PFSK-1 (cell line): Measurements from ENCODE around the gene HDAC4.

Experiments used
- FOXP2 ChIP-seq: optimal IDR thresholded peaks from 2 replicates; pipeline ENCODE3; 2011; ENCODE audit warnings: borderline replicate concordance, control low read depth, inconsistent platforms; ENCODE audit not compliant: insufficient read depth; ENCODE audit errors: extremely low read length, extremely low read depth
- POLR2AphosphoS5 ChIP-seq: IDR thresholded peaks from 2 replicates; pipeline ENCODE4 v1.6.1; 2012; ENCODE audit warnings: low read depth, mild to moderate bottlenecking, control low read depth, low read length, moderate library complexity
- SIN3A ChIP-seq: IDR thresholded peaks from 2 replicates; pipeline ENCODE4 v1.6.1; 2012; ENCODE audit warnings: mild to moderate bottlenecking, low read length, moderate library complexity, borderline replicate concordance; ENCODE audit not compliant: insufficient read depth
- TAF1 ChIP-seq: IDR thresholded peaks from 2 replicates; pipeline ENCODE4 v1.6.1; 2012; ENCODE audit warnings: low read length, control low read depth, borderline replicate concordance; ENCODE audit not compliant: insufficient read depth
- TF ChIP-seq, protein P1 (sequence below), 2 experiments: IDR thresholded peaks; 2 replicates each; pipeline versions ENCODE4 v1.6.1 to v1.8.0; 2011 to 2012; ENCODE audit warnings: low read depth in 2 of 2, low read length in 2 of 2, control low read depth in 1 of 2, inconsistent platforms in 1 of 2, mild to moderate bottlenecking in 1 of 2, moderate library complexity in 1 of 2; ENCODE audit not compliant: insufficient read depth in 1 of 2

HDAC4 gene

GRCh38 chr2:239109928-239110545 is 290.8 kb downstream of the HDAC4 start:
- TF ChIP-seq TAF1 (no peak), POLR2AphosphoS5 (no peak), FOXP2 (no peak)
- TF ChIP-seq, protein P1, sequence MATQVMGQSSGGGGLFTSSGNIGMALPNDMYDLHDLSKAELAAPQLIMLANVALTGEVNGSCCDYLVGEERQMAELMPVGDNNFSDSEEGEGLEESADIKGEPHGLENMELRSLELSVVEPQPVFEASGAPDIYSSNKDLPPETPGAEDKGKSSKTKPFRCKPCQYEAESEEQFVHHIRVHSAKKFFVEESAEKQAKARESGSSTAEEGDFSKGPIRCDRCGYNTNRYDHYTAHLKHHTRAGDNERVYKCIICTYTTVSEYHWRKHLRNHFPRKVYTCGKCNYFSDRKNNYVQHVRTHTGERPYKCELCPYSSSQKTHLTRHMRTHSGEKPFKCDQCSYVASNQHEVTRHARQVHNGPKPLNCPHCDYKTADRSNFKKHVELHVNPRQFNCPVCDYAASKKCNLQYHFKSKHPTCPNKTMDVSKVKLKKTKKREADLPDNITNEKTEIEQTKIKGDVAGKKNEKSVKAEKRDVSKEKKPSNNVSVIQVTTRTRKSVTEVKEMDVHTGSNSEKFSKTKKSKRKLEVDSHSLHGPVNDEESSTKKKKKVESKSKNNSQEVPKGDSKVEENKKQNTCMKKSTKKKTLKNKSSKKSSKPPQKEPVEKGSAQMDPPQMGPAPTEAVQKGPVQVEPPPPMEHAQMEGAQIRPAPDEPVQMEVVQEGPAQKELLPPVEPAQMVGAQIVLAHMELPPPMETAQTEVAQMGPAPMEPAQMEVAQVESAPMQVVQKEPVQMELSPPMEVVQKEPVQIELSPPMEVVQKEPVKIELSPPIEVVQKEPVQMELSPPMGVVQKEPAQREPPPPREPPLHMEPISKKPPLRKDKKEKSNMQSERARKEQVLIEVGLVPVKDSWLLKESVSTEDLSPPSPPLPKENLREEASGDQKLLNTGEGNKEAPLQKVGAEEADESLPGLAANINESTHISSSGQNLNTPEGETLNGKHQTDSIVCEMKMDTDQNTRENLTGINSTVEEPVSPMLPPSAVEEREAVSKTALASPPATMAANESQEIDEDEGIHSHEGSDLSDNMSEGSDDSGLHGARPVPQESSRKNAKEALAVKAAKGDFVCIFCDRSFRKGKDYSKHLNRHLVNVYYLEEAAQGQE (IDR thresholded peaks at IDR 0.05; ENCODE audit: insufficient read depth in 1 of 2, low read depth in 2 of 2, low read length in 2 of 2) = no peak

GRCh38 chr2:239109041-239109927 is 291.5 kb downstream of the HDAC4 start:
- TF ChIP-seq POLR2AphosphoS5 (no peak), SIN3A (no peak), FOXP2 (no peak), TAF1 (no peak)
- TF ChIP-seq, protein P1 (IDR thresholded peaks at IDR 0.05; ENCODE audit: insufficient read depth in 1 of 2, low read depth in 2 of 2, low read length in 2 of 2) = no peak

GRCh38 chr2:239108459-239108858 is 292.4 kb downstream of the HDAC4 start:
- TF ChIP-seq FOXP2 (no peak), TAF1 (no peak), SIN3A (no peak), POLR2AphosphoS5 (no peak)
- TF ChIP-seq, protein P1 (IDR thresholded peaks at IDR 0.05; ENCODE audit: insufficient read depth in 1 of 2, low read depth in 2 of 2, low read length in 2 of 2) = peak; percentile 66 to 88

GRCh38 chr2:239107936-239108335 is 292.9 kb downstream of the HDAC4 start:
- TF ChIP-seq TAF1 = no peak
- no peak for TF ChIP-seq SIN3A
- TF ChIP-seq POLR2AphosphoS5 = no peak
- TF ChIP-seq, protein P1 (IDR thresholded peaks at IDR 0.05; ENCODE audit: insufficient read depth in 1 of 2, low read depth in 2 of 2, low read length in 2 of 2) = no peak
- no peak for TF ChIP-seq FOXP2
